Neuronal stem cell (in vitro differentiated cells): ENCODE measurements around the gene AHDC1.
A peak's percentile ranks its signal among the peaks of the same experiment; 100 is the strongest.

Experiments
- DNase-seq: peaks from one replicate; pipeline ENCODE4 v3.0.0-alpha.2; 2013; ENCODE audit warnings: low spot score
- H2AFZ ChIP-seq: one replicate; pipeline ENCODE4 v1.6.1; 2013; ENCODE audit warnings: mild to moderate bottlenecking, low read length, inconsistent platforms
- H2AK5ac ChIP-seq: 2 replicates; pipeline ENCODE4 v1.6.1; 2013; ENCODE audit warnings: low read depth, mild to moderate bottlenecking, inconsistent platforms, low read length, moderate library complexity, mixed read lengths
- H2BK120ac ChIP-seq: 2 replicates; pipeline ENCODE4 v1.6.1; 2013; ENCODE audit warnings: low read depth, mild to moderate bottlenecking, inconsistent platforms, low read length, moderate library complexity, mixed read lengths
- H2BK12ac ChIP-seq: one replicate; pipeline ENCODE4 v1.6.1; 2013; ENCODE audit warnings: low read length, inconsistent platforms
- H2BK15ac ChIP-seq: 2 replicates; pipeline ENCODE4 v1.6.1; 2013; ENCODE audit warnings: mild to moderate bottlenecking, low read length, inconsistent platforms, mixed read lengths
- H2BK5ac ChIP-seq: one replicate; pipeline ENCODE4 v1.6.1; 2013; ENCODE audit warnings: inconsistent platforms, mild to moderate bottlenecking, low read length, moderate library complexity
- H3K14ac ChIP-seq: one replicate; pipeline ENCODE4 v1.6.1; 2013; ENCODE audit warnings: low read length, inconsistent platforms
- H3K18ac ChIP-seq: 2 replicates; pipeline ENCODE4 v1.6.1; 2013; ENCODE audit warnings: low read length, inconsistent platforms
- H3K23ac ChIP-seq: 2 replicates; pipeline ENCODE4 v1.6.1; 2013; ENCODE audit warnings: low read depth, mild to moderate bottlenecking, mixed read lengths, low read length, inconsistent platforms; ENCODE audit not compliant: poor library complexity
- H3K27ac ChIP-seq: replicated peaks from 3 replicates; pipeline ENCODE4 v1.5.1; 2013; ENCODE audit warnings: low read length, inconsistent platforms
- H3K27me3 ChIP-seq, 3 experiments: 2 replicates each; pipeline ENCODE4 v1.6.1; 2013; ENCODE audit warnings: low read length in 3 of 3, mild to moderate bottlenecking in 2 of 3, inconsistent platforms in 1 of 3, low read depth in 1 of 3, mixed read lengths in 1 of 3, moderate library complexity in 1 of 3; ENCODE audit not compliant: control insufficient read depth in 3 of 3, insufficient read depth in 3 of 3
- H3K36me3 ChIP-seq, 2 donors: replicated peaks in 1 of 2; 2 replicates each; pipeline ENCODE4 v1.6.1; 2013; ENCODE audit warnings: low read length in 2 of 2; ENCODE audit not compliant: control insufficient read depth in 2 of 2, insufficient read depth in 2 of 2
- H3K4ac ChIP-seq: 2 replicates; pipeline ENCODE4 v1.6.1; 2013; ENCODE audit warnings: inconsistent platforms, mild to moderate bottlenecking, low read length, moderate library complexity
- H3K4me1 ChIP-seq, 2 donors: 1 replicate in 1 of 2; 2 replicates in 1 of 2; pipeline ENCODE4 v1.6.1; 2013; ENCODE audit warnings: low read length in 2 of 2, low read depth in 1 of 2; ENCODE audit not compliant: control insufficient read depth in 2 of 2, insufficient read depth in 1 of 2
- H3K4me2 ChIP-seq: one replicate; pipeline ENCODE4 v1.6.1; 2013; ENCODE audit warnings: mild to moderate bottlenecking, low read length, inconsistent platforms; ENCODE audit not compliant: insufficient read depth, poor library complexity, severe bottlenecking
- H3K4me3 ChIP-seq, 2 donors: 2 replicates each; pipeline ENCODE4 v1.5.1; 2013; ENCODE audit warnings: low read length in 2 of 2, mild to moderate bottlenecking in 2 of 2, inconsistent platforms in 1 of 2, moderate library complexity in 1 of 2
- H3K79me1 ChIP-seq: one replicate; pipeline ENCODE4 v1.6.1; 2013; ENCODE audit warnings: low read depth, mild to moderate bottlenecking, inconsistent platforms, low read length, moderate library complexity
- H3K9ac ChIP-seq: one replicate; pipeline ENCODE4 v1.6.1; 2013; ENCODE audit warnings: mild to moderate bottlenecking, low read depth, low read length, inconsistent platforms; ENCODE audit not compliant: poor library complexity
- H3K9me3 ChIP-seq, 2 donors: replicated peaks in 1 of 2; 2 replicates each; pipeline versions ENCODE3 to v1.6.1; 2013; ENCODE audit warnings: low read length in 2 of 2, mild to moderate bottlenecking in 2 of 2, inconsistent platforms in 1 of 2, low read depth in 1 of 2, mixed read lengths in 1 of 2, moderate library complexity in 1 of 2; ENCODE audit not compliant: control insufficient read depth in 2 of 2, insufficient read depth in 1 of 2
- H4K8ac ChIP-seq: one replicate; pipeline ENCODE4 v1.6.1; 2013; ENCODE audit warnings: low read depth, mild to moderate bottlenecking, inconsistent platforms, low read length, moderate library complexity
- H4K91ac ChIP-seq: one replicate; pipeline ENCODE4 v1.6.1; 2013; ENCODE audit warnings: low read length, low read depth, mild to moderate bottlenecking, inconsistent platforms; ENCODE audit not compliant: poor library complexity
- WGBS, 2 donors: extraction: QIAGEN DNeasy Blood & Tissue Kit; methylation state at CpG; one replicate each; pipeline ENCODE4 v1.1.7; 2013; ENCODE audit warnings: missing lambda C conversion rate in 2 of 2, mixed read lengths in 1 of 2; ENCODE audit not compliant: insufficient read length in 2 of 2, insufficient replicate concordance in 1 of 2; ENCODE audit errors: extremely low coverage in 2 of 2; 5-methylcytosine and 5-hydroxymethylcytosine counted together

Gene AHDC1

GRCh38 chr1:27567971-27568299, 36.0 kb downstream of the AHDC1 start:
- Histone ChIP-seq H2BK15ac (peak overlapping the region; percentile 6), H3K36me3 (peaks cover 2 to 6% of the 10 kb centered on the region in 2 donors), H3K4me2 (peak overlapping the region; percentile 42), H3K18ac (peak overlapping the region; percentile 68), H3K23ac (peak overlapping the region; percentile 57), H2AFZ (no peak overlapping the region), H3K27ac (peak overlapping the region; percentile 100), H3K14ac (no peak overlapping the region), H2BK120ac (no peak overlapping the region), H3K9me3 (no peaks in the 10 kb centered on the region), H3K9ac (peak overlapping the region; percentile 10), H4K8ac (no peak overlapping the region), H3K4ac (peak overlapping the region; percentile 0), H4K91ac (no peak overlapping the region), H3K27me3 (no peaks in the 10 kb centered on the region), H2BK5ac (peak overlapping the region; percentile 68), H3K4me1 (peaks cover 78 to 89% of the 10 kb centered on the region in 2 donors), H3K79me1 (peaks cover 16% of the 10 kb centered on the region), H2AK5ac (peak overlapping the region; percentile 30), H3K4me3 (peak overlapping the region in 1 of 2 donors; percentile 15), H2BK12ac (peak overlapping the region; percentile 11)
- WGBS, 2 donors = no CpG with 5 or more reads among the region's 8 CpGs
- no peak for DNase-seq

GRCh38 chr1:27567146-27567526, 36.8 kb downstream of the AHDC1 start:
- Histone ChIP-seq H3K4me2 (peak overlapping the region; percentile 60), H3K27me3 (no peaks in the 10 kb centered on the region), H2BK15ac (peak overlapping the region; percentile 92), H2BK120ac (peak overlapping the region; percentile 91), H3K4ac (no peak overlapping the region), H3K79me1 (peaks cover 24% of the 10 kb centered on the region), H4K91ac (peak overlapping the region; percentile 88), H3K18ac (peak overlapping the region; percentile 99), H2BK5ac (peak overlapping the region; percentile 97), H2AK5ac (peak overlapping the region; percentile 99), H2BK12ac (peak overlapping the region; percentile 94), H3K9me3 (no peaks in the 10 kb centered on the region), H2AFZ (no peak overlapping the region), H3K36me3 (peaks cover 2 to 6% of the 10 kb centered on the region in 2 donors), H3K4me3 (peak overlapping the region in 1 of 2 donors; percentile 16), H3K23ac (peak overlapping the region; percentile 45), H4K8ac (no peak overlapping the region), H3K4me1 (peaks cover 78 to 89% of the 10 kb centered on the region in 2 donors), H3K9ac (peak overlapping the region; percentile 73), H3K27ac (peak overlapping the region; percentile 100), H3K14ac (peak overlapping the region; percentile 94)
- peak; percentile 93 for DNase-seq
- no CpG with 5 or more reads among the region's 15 CpGs for WGBS, 2 donors

GRCh38 chr1:27566462-27567145, 37.3 kb downstream of the AHDC1 start:
- WGBS, 2 donors = no CpG with 5 or more reads among the region's 13 CpGs

More at GRCh38 chr1:27566462-27567145, 37.3 kb downstream of the AHDC1 start:
- H3K18ac ChIP-seq = peak overlapping the region; percentile 99
- H3K9me3 ChIP-seq = no peaks in the 10 kb centered on the region
- peak overlapping the region; percentile 91 for H2BK120ac ChIP-seq
- H3K27me3 ChIP-seq = no peaks in the 10 kb centered on the region
- peaks cover 79 to 89% of the 10 kb centered on the region in 2 donors for H3K4me1 ChIP-seq
- H2AFZ ChIP-seq = no peak overlapping the region
- H3K4ac ChIP-seq = peak overlapping the region; percentile 30
- peak overlapping the region; percentile 88 for H4K91ac ChIP-seq
- H3K4me2 ChIP-seq = peak overlapping the region; percentile 60
- H2BK15ac ChIP-seq = peak overlapping the region; percentile 92
- peaks cover 2 to 6% of the 10 kb centered on the region in 2 donors for H3K36me3 ChIP-seq
- peak overlapping the region; percentile 45 for H4K8ac ChIP-seq
- peak overlapping the region; percentile 45 for H3K23ac ChIP-seq
- H2BK12ac ChIP-seq = peak overlapping the region; percentile 94
- peak overlapping the region; percentile 73 for H3K9ac ChIP-seq
- peak overlapping the region; percentile 100 for H3K27ac ChIP-seq
- H2BK5ac ChIP-seq = peak overlapping the region; percentile 97
- H3K79me1 ChIP-seq = peaks cover 29% of the 10 kb centered on the region
- DNase-seq = peak; percentile 37
- peak overlapping the region; percentile 99 for H2AK5ac ChIP-seq
- H3K4me3 ChIP-seq = peak overlapping the region in 1 of 2 donors; percentile 16
- H3K14ac ChIP-seq = peak overlapping the region; percentile 94
